ENCODE measurements around the gene SEL1L3.

DNA sequence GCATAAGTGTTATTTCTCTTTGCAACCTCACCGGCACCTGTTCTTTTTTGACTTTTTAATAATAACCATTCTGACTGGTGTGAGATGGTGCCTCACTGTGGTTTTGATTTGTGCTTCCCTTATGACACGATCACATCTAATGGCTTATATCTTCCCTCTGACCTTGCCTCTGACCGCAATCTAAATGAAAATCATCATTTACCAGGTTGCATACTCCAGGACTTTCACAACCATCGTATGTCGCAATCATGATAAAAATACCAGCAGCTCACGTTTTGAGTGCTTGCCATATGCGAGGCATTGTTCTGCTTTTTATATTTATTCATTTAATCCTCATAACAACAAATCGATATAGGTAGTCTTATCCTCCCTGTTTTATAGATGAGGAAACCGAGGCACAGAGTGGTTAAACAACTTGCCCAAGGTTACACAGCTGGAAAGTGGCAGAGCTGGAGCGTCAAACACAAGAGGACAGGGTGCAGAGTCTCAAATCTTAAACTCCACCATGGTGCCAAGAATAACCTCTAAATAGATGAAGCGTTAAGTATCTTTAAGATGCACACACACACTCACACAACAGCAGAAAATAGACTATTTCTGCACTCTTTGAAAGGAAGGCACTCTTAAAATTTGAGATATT lies 102.2 kb downstream of the SEL1L3 start:
- TF ChIP-seq POLR2AphosphoS5 (IDR thresholded peaks at IDR 0.05; ENCODE audit: insufficient read depth, low read depth, low read length) (no peak), POLR2A (IDR thresholded peaks at IDR 0.05; ENCODE audit: low read depth, low read length) (no peak)

Measured in endothelial cell of umbilical vein (primary cell).